VCaP (cell line): ENCODE measurements around the gene CHST12.
A peak's percentile ranks its signal among the peaks of the same experiment; 100 is the strongest.
"Not testable (repeated sequence)": the region's sequence is repeated elsewhere in the genome, so short reads cannot be mapped to it uniquely, and the experiment has no call there.

Source experiments
- H3K27ac ChIP-seq: fragments of 450-650 bp; 2 replicates; pipeline ENCODE4 v1.5.1; 2017
- CTCF ChIP-seq: fragments of 450-650 bp; conservative IDR thresholded peaks from 2 replicates; pipeline ENCODE4 v1.5.1; 2017; ENCODE audit warnings: mild to moderate bottlenecking, moderate library complexity

Gene CHST12

GRCh38 chr7:2409745-2410414, 6.5 kb downstream of the CHST12 start:
- H3K27ac ChIP-seq: no peak overlapping the region
- no peak for TF ChIP-seq CTCF

GRCh38 chr7:2411049-2411448, 7.6 kb downstream of the CHST12 start:
- TF ChIP-seq CTCF: no peak
- H3K27ac ChIP-seq: peak overlapping the region; percentile 73

- no peak for TF ChIP-seq CTCF
Measured at GRCh38 chr7:2411815-2412586, 8.6 kb downstream of the CHST12 start.

GRCh38 chr7:2412587-2413201, 9.3 kb downstream of the CHST12 start:
- no peak for TF ChIP-seq CTCF
- H3K27ac ChIP-seq: peak overlapping the region; percentile 73

More at GRCh38 chr7:2411815-2412586, 8.6 kb downstream of the CHST12 start:
- peak overlapping the region; percentile 73 for H3K27ac ChIP-seq

- TF ChIP-seq CTCF: no peak
- H3K27ac ChIP-seq: no peak overlapping the region
Measured at GRCh38 chr7:2416063-2416462, 12.7 kb downstream of the CHST12 start.

GRCh38 chr7:2416650-2417049, 13.2 kb downstream of the CHST12 start:
- no peak overlapping the region for H3K27ac ChIP-seq
- no peak for TF ChIP-seq CTCF

GRCh38 chr7:2417178-2417577, 13.8 kb downstream of the CHST12 start:
- H3K27ac ChIP-seq: not testable (repeated sequence)
